COLO668 (cell line): ENCODE data around the gene DDHD1.

Experiments
- DNase-seq: peaks from one replicate; lab custom pipeline; 2025; ENCODE audit not compliant: unreplicated experiment; lab: John Stamatoyannopoulos, UW

DDHD1 gene

GRCh38 chr14:53001787-53002378, 151.2 kb downstream of the DDHD1 start:
- DNase-seq = no peak

GRCh38 chr14:52998376-52999015, 154.6 kb downstream of the DDHD1 start:
- DNase-seq = no peak

GRCh38 chr14:52996493-52996892, 156.6 kb downstream of the DDHD1 start:
- no peak for DNase-seq

- DNase-seq = no peak
Measured at GRCh38 chr14:52995998-52996397, 157.1 kb downstream of the DDHD1 start.

GRCh38 chr14:52992236-52992870, 160.8 kb downstream of the DDHD1 start:
- DNase-seq = no peak

GRCh38 chr14:52988139-52988538, 165.0 kb downstream of the DDHD1 start:
- DNase-seq = no peak

- no peak for DNase-seq
Measured at GRCh38 chr14:52987514-52987913, 165.6 kb downstream of the DDHD1 start.

GRCh38 chr14:52987042-52987441, 166.1 kb downstream of the DDHD1 start:
- DNase-seq = no peak
